Stomach (tissue), 9 donors: ENCODE data around the gene PAX2. TPM values are rescaled to one million over a fixed set of nuclear protein-coding genes. Genes with fewer than 3 reads are reported as not detected.
A peak's percentile ranks its signal among the peaks of the same experiment; 100 is the strongest.

Experiments used
- DNase-seq, 2 donors: peaks; one replicate each; pipeline versions ENCODE4 v3.0.0 to v3.0.0-alpha.2; 2013 to 2019
- H3K27ac ChIP-seq, 5 donors: fragments of 200-600 bp in 4 of 5; sonication (generic) in 4 of 5; one replicate each; pipeline ENCODE4 v1.5.1; 2013 to 2019; ENCODE audit warnings: mild to moderate bottlenecking in 1 of 5, moderate library complexity in 1 of 5
- H3K27me3 ChIP-seq, 3 donors: fragments of 200-600 bp; sonication (generic); one replicate each; pipeline ENCODE4 v1.5.1; 2017 to 2019; ENCODE audit warnings: mixed run types in 1 of 3
- H3K36me3 ChIP-seq, 4 donors: fragments of 200-600 bp; sonication (generic); 1 replicate in 3 of 4; 2 replicates in 1 of 4; pipeline ENCODE4 v1.5.1; 2016 to 2019
- H3K4me1 ChIP-seq, 4 donors: fragments of 200-600 bp; sonication (generic); one replicate each; pipeline ENCODE4 v1.5.1; 2016 to 2019
- H3K4me3 ChIP-seq, 4 donors: fragments of 200-600 bp; sonication (generic) in 3 of 4; one replicate each; pipeline ENCODE4 v1.5.1; 2016 to 2019; ENCODE audit warnings: mild to moderate bottlenecking in 1 of 4
- H3K9me3 ChIP-seq, 4 donors: fragments of 200-600 bp; sonication (generic); one replicate each; pipeline ENCODE4 v1.5.1; 2016 to 2019
- CTCF ChIP-seq, 7 experiments: fragments of 450-650 bp in 4 of 7; fragments of 200-600 bp in 3 of 7; sonication (generic) in 3 of 7; IDR thresholded peaks; one replicate each; pipeline ENCODE4 v1.5.1; 2016 to 2019; ENCODE audit warnings: antibody characterized with exemption in 7 of 7, control low read depth in 2 of 7, mild to moderate bottlenecking in 1 of 7
- EP300 ChIP-seq: sonication (generic); formaldehyde crosslinking; IDR thresholded peaks from one replicate; pipeline ENCODE4 v1.6.1; 2017; ENCODE audit warnings: antibody characterized with exemption
- POLR2A ChIP-seq, 4 donors: fragments of 450-650 bp; IDR thresholded peaks; one replicate each; pipeline ENCODE4 v1.6.1; 2016; ENCODE audit warnings: antibody characterized with exemption in 4 of 4, control low read depth in 2 of 4, mild to moderate bottlenecking in 1 of 4, moderate library complexity in 1 of 4
- POLR2AphosphoS5 ChIP-seq, 3 donors: sonication (generic); formaldehyde crosslinking; IDR thresholded peaks; one replicate each; pipeline ENCODE4 v1.6.1; 2016; ENCODE audit warnings: antibody characterized with exemption in 3 of 3
- WGBS, 5 donors: extraction: QIAGEN DNeasy Blood & Tissue Kit in 3 of 5; methylation state at CpG; one replicate each; pipeline versions ENCODE4 v1.1.5 to v1.1.7; 2013 to 2018; 5-methylcytosine and 5-hydroxymethylcytosine counted together
- intact Hi-C: fragments of 100-400 bp; cut with DNase I; formaldehyde crosslinking; loops from one replicate; pipeline ENCODE4 v1.15.1; 2023; ENCODE audit warnings: low total_unique reads
- polyA plus RNA-seq, 3 donors: library from polyadenylated mRNA; stranded (reverse); fragments of 200-250 nt; gene quantifications; one replicate each; pipeline ENCODE4 v1.2.3, GENCODE V29; 2013
- total RNA-seq, 5 donors: library from RNA; depleted of rRNA; stranded (reverse); fragments of >200 nt; gene quantifications; one replicate each; pipeline versions ENCODE4 v1.1.0 to v1.2.3, GENCODE V29; 2014 to 2016
- donor health status: healthy with polysubstance abuse.
- donor health status: Bipolar disorder and iron deficiency.
- donor health status: healthy.

The PAX2 gene
- total and polyA plus RNA-seq, 8 donors: not detected

- Histone ChIP-seq H3K4me1 (peaks cover 56 to 87% (median 68%) of the 10 kb centered on the region in 4 donors), H3K9me3 (no peaks in the 10 kb centered on the region), H3K36me3 (no peaks in the 10 kb centered on the region), H3K27ac (no peak overlapping the region), H3K4me3 (peak overlapping the region; percentile 24 to 51 (median 36)), H3K27me3 (peaks cover 64 to 100% (median 100%) of the 10 kb centered on the region in 3 donors)
- no peak for DNase-seq
- no peak for TF ChIP-seq EP300
- TF ChIP-seq POLR2A (IDR thresholded peaks at IDR 0.05): no peak
- no peak for TF ChIP-seq CTCF (IDR thresholded peaks at IDR 0.05)
- TF ChIP-seq POLR2AphosphoS5 (IDR thresholded peaks at IDR 0.05): no peak
- intact Hi-C loops: no loop called here
- 2 to 4% (median 3%) methylated on average over 53 to 65 of the region's 65 CpGs for WGBS, 5 donors
Measured at GRCh38 chr10:100744136-100744986, 1.0 kb upstream of the PAX2 start.

GRCh38 chr10:100745882-100746783, 751 bp downstream of the PAX2 start:
- peaks cover 71 to 100% (median 100%) of the 10 kb centered on the region in 3 donors for H3K27me3 ChIP-seq
- H3K4me3 ChIP-seq: peak overlapping the region; percentile 24 to 51 (median 36)
- DNase-seq: no peak
- H3K4me1 ChIP-seq: peaks cover 48 to 91% (median 64%) of the 10 kb centered on the region in 4 donors
- no peak for TF ChIP-seq EP300
- no peak for TF ChIP-seq CTCF (IDR thresholded peaks at IDR 0.05)
- no peak for TF ChIP-seq POLR2AphosphoS5 (IDR thresholded peaks at IDR 0.05)
- no peak for TF ChIP-seq POLR2A (IDR thresholded peaks at IDR 0.05)
- no peak overlapping the region for H3K27ac ChIP-seq
- no peaks in the 10 kb centered on the region for H3K36me3 ChIP-seq
- H3K9me3 ChIP-seq: no peaks in the 10 kb centered on the region
- intact Hi-C loops: no loop called here
- 1 to 4% (median 3%) methylated on average over 19 to 54 of the region's 54 CpGs for WGBS, 5 donors

GRCh38 chr10:100746784-100747455, 1.5 kb downstream of the PAX2 start:
- no peak overlapping the region for H3K27ac ChIP-seq
- no peaks in the 10 kb centered on the region for H3K36me3 ChIP-seq
- no peak for TF ChIP-seq EP300
- no peak for TF ChIP-seq POLR2A (IDR thresholded peaks at IDR 0.05)
- H3K4me1 ChIP-seq: peaks cover 48 to 83% (median 58%) of the 10 kb centered on the region in 4 donors
- H3K9me3 ChIP-seq: no peaks in the 10 kb centered on the region
- intact Hi-C loops: no loop called here
- H3K27me3 ChIP-seq: peaks cover 64 to 100% (median 99%) of the 10 kb centered on the region in 3 donors
- 6 to 10% (median 10%) methylated on average over 9 of the region's 9 CpGs for WGBS, 5 donors
- no peak overlapping the region for H3K4me3 ChIP-seq
- no peak for DNase-seq

GRCh38 chr10:100747456-100748230, 2.3 kb downstream of the PAX2 start:
- Histone ChIP-seq H3K27me3 (peaks cover 57 to 100% (median 99%) of the 10 kb centered on the region in 3 donors), H3K27ac (no peak overlapping the region), H3K4me1 (peaks cover 48 to 76% (median 55%) of the 10 kb centered on the region in 4 donors), H3K4me3 (peak overlapping the region; percentile 9 to 42 (median 22)), H3K36me3 (no peaks in the 10 kb centered on the region), H3K9me3 (no peaks in the 10 kb centered on the region)
- DNase-seq: no peak
- TF ChIP-seq POLR2AphosphoS5 (IDR thresholded peaks at IDR 0.05): no peak
- no peak for TF ChIP-seq EP300
- TF ChIP-seq POLR2A (IDR thresholded peaks at IDR 0.05): no peak
- TF ChIP-seq CTCF (IDR thresholded peaks at IDR 0.05): no peak
- 3 to 8% (median 3%) methylated on average over 27 to 57 of the region's 57 CpGs for WGBS, 5 donors
- intact Hi-C loops: no loop called here
